ENCODE data around the gene PTTG2. TPM values are rescaled to one million over a fixed set of nuclear protein-coding genes. Genes with fewer than 3 reads are reported as not detected.
A peak's percentile ranks its signal among the peaks of the same experiment; 100 is the strongest.
"Not testable (repeated sequence)": the region's sequence is repeated elsewhere in the genome, so short reads cannot be mapped to it uniquely, and the experiment has no call there.

The PTTG2 gene
- total RNA-seq, 2 donors from 2014 or later, result 2.2 to 10.7 TPM

- Histone ChIP-seq H3K4me3 (no peak overlapping the region), H3K9me3 (no peaks in the 10 kb centered on the region), H3K27ac (peak overlapping the region; percentile 34 to 74), H3K27me3 (replicated peaks; ENCODE audit: insufficient read depth) (no peaks in the 10 kb centered on the region), H3K4me1 (ENCODE audit: control insufficient read depth in 1 of 2, low read depth in 2 of 2) (peaks cover 33 to 53% of the 10 kb centered on the region in 2 donors), H3K36me3 (no peaks in the 10 kb centered on the region)
- ATAC-seq (ENCODE audit: insufficient number of reproducible peaks, low FRiP score, low read depth), result no peak
- DNase-seq (ENCODE audit: low spot score), result no peak
- no peak for TF ChIP-seq CTCF (IDR thresholded peaks at IDR 0.05)
Measured at GRCh38 chr4:37973441-37973840, 13.2 kb downstream of the PTTG2 start.

- not testable (repeated sequence) for H3K4me3 ChIP-seq; ATAC-seq (ENCODE audit: insufficient number of reproducible peaks, low FRiP score, low read depth); H3K9me3 ChIP-seq; H3K27me3 ChIP-seq (replicated peaks; ENCODE audit: insufficient read depth); DNase-seq (ENCODE audit: low spot score); H3K36me3 ChIP-seq
- Histone ChIP-seq H3K4me1 (ENCODE audit: control insufficient read depth in 1 of 2, low read depth in 2 of 2) (peaks cover 42 to 53% of the 10 kb centered on the region in 2 donors), H3K27ac (peak overlapping the region in 1 of 2 donors; percentile 38)
Measured at GRCh38 chr4:37975321-37975822, 15.2 kb downstream of the PTTG2 start.

- Histone ChIP-seq H3K9me3 (no peaks in the 10 kb centered on the region), H3K27me3 (replicated peaks; ENCODE audit: insufficient read depth) (no peaks in the 10 kb centered on the region), H3K36me3 (no peaks in the 10 kb centered on the region), H3K27ac (peak overlapping the region; percentile 93), H3K4me1 (ENCODE audit: control insufficient read depth in 1 of 2, low read depth in 2 of 2) (peaks cover 44 to 58% of the 10 kb centered on the region in 2 donors), H3K4me3 (peak overlapping the region; percentile 81)
- no peak for TF ChIP-seq CTCF (IDR thresholded peaks at IDR 0.05)
- no peak for ATAC-seq (ENCODE audit: insufficient number of reproducible peaks, low FRiP score, low read depth)
- no peak for DNase-seq (ENCODE audit: low spot score)
Measured at GRCh38 chr4:37976507-37976906, 16.3 kb downstream of the PTTG2 start.

- ATAC-seq (ENCODE audit: insufficient number of reproducible peaks, low FRiP score, low read depth), result peak; percentile 73
- no peak for TF ChIP-seq CTCF (IDR thresholded peaks at IDR 0.05)
- peaks cover 49 to 63% of the 10 kb centered on the region in 2 donors for H3K4me1 ChIP-seq (ENCODE audit: control insufficient read depth in 1 of 2, low read depth in 2 of 2)
Measured at GRCh38 chr4:37976991-37977470, 16.8 kb downstream of the PTTG2 start.

GRCh38 chr4:37977471-37978247 lies 17.5 kb downstream of the PTTG2 start:
- peak; percentile 73 for ATAC-seq (ENCODE audit: insufficient number of reproducible peaks, low FRiP score, low read depth)
- Histone ChIP-seq H3K4me1 (ENCODE audit: control insufficient read depth in 1 of 2, low read depth in 2 of 2) (peaks cover 53 to 70% of the 10 kb centered on the region in 2 donors), H3K9me3 (no peaks in the 10 kb centered on the region), H3K27ac (peak overlapping the region; percentile 93 to 97), H3K36me3 (no peaks in the 10 kb centered on the region), H3K4me3 (peak overlapping the region; percentile 81), H3K27me3 (replicated peaks; ENCODE audit: insufficient read depth) (no peaks in the 10 kb centered on the region)
- TF ChIP-seq CTCF (IDR thresholded peaks at IDR 0.05), result peak; percentile 75
- DNase-seq (ENCODE audit: low spot score), result no peak

More at GRCh38 chr4:37976991-37977470, 16.8 kb downstream of the PTTG2 start:
- H3K27me3 ChIP-seq (replicated peaks; ENCODE audit: insufficient read depth), result no peaks in the 10 kb centered on the region
- H3K4me3 ChIP-seq, result peak overlapping the region; percentile 81
- DNase-seq (ENCODE audit: low spot score), result peak; percentile 45
- H3K27ac ChIP-seq, result peak overlapping the region; percentile 93 to 97
- H3K36me3 ChIP-seq, result no peaks in the 10 kb centered on the region
- H3K9me3 ChIP-seq, result no peaks in the 10 kb centered on the region
